Uterus (tissue), 4 donors: ENCODE data around the gene SMIM14. TPM values are rescaled to one million over a fixed set of nuclear protein-coding genes. Genes with fewer than 3 reads are reported as not detected.
A peak's percentile ranks its signal among the peaks of the same experiment; 100 is the strongest.

Experiments used
- DNase-seq, 2 donors: peaks; one replicate each; pipeline ENCODE4 v3.0.0-alpha.2; 2019 to 2020
- H3K27ac ChIP-seq, 2 donors: fragments of 200-600 bp; sonication (generic); 1 replicate in 1 of 2; 2 replicates in 1 of 2; pipeline ENCODE4 v1.5.1; 2016 to 2018
- H3K27me3 ChIP-seq, 2 donors: fragments of 200-600 bp; sonication (generic); one replicate each; pipeline ENCODE4 v1.5.1; 2018 to 2019; ENCODE audit warnings: control low read depth in 1 of 2
- H3K36me3 ChIP-seq, 2 donors: fragments of 200-600 bp; sonication (generic); one replicate each; pipeline ENCODE4 v1.5.1; 2019; ENCODE audit warnings: control low read depth in 1 of 2
- H3K4me1 ChIP-seq, 2 donors: fragments of 200-600 bp; sonication (generic); one replicate each; pipeline ENCODE4 v1.5.1; 2018 to 2019; ENCODE audit warnings: control low read depth in 1 of 2
- H3K4me3 ChIP-seq, 2 donors: fragments of 200-600 bp; sonication (generic); 1 replicate in 1 of 2; 2 replicates in 1 of 2; pipeline ENCODE4 v1.5.1; 2018 to 2019; ENCODE audit warnings: mild to moderate bottlenecking in 1 of 2
- H3K9me3 ChIP-seq, 2 donors: fragments of 200-600 bp; sonication (generic); one replicate each; pipeline ENCODE4 v1.5.1; 2019; ENCODE audit warnings: control low read depth in 1 of 2
- CTCF ChIP-seq, 4 experiments: fragments of 200-600 bp in 2 of 4; fragments of 450-650 bp in 2 of 4; sonication (generic) in 2 of 4; IDR thresholded peaks; one replicate each; pipeline ENCODE4 v1.5.1; 2016 to 2019; ENCODE audit warnings: antibody characterized with exemption in 4 of 4, mild to moderate bottlenecking in 2 of 4, moderate library complexity in 1 of 4
- POLR2A ChIP-seq, 2 donors: fragments of 450-650 bp; IDR thresholded peaks; one replicate each; pipeline ENCODE4 v1.6.1; 2016; ENCODE audit warnings: antibody characterized with exemption in 2 of 2, mild to moderate bottlenecking in 1 of 2, moderate library complexity in 1 of 2
- intact Hi-C: fragments of 100-400 bp; cut with DNase I; formaldehyde crosslinking; loops from one replicate; pipeline ENCODE4 v1.15.1; 2023; ENCODE audit warnings: low total_unique reads
- total RNA-seq, 4 donors: library from RNA; depleted of rRNA in 3 of 4; stranded (reverse); fragments of >200 nt in 3 of 4; gene quantifications; one replicate each; pipeline versions ENCODE4 v1.1.0 to v1.2.4, GENCODE V29; 2014 to 2023
- donor health status: DM: yes; HTN: yes; CAD: no.

Gene SMIM14
- total RNA-seq, 4 donors from 2014 or later: 21.3 to 53.2 (median 35.3) TPM

GRCh38 chr4:39627413-39627812 lies 11.3 kb downstream of the SMIM14 start:
- Histone ChIP-seq H3K4me1 (peaks cover 0 to 5% of the 10 kb centered on the region in 2 donors), H3K27ac (no peak overlapping the region), H3K9me3 (no peaks in the 10 kb centered on the region), H3K36me3 (no peaks in the 10 kb centered on the region), H3K4me3 (no peak overlapping the region), H3K27me3 (no peaks in the 10 kb centered on the region)
- intact Hi-C loops: no loop called here
- no peak for DNase-seq
- TF ChIP-seq CTCF (IDR thresholded peaks at IDR 0.05) (no peak), POLR2A (IDR thresholded peaks at IDR 0.05) (no peak)

GRCh38 chr4:39626913-39627312 lies 11.8 kb downstream of the SMIM14 start:
- intact Hi-C loops: no loop called here
- Histone ChIP-seq H3K36me3 (no peaks in the 10 kb centered on the region), H3K27ac (no peak overlapping the region), H3K4me3 (no peak overlapping the region), H3K9me3 (no peaks in the 10 kb centered on the region), H3K4me1 (peaks cover 0 to 5% of the 10 kb centered on the region in 2 donors), H3K27me3 (no peaks in the 10 kb centered on the region)
- TF ChIP-seq CTCF (IDR thresholded peaks at IDR 0.05): no peak
- no peak for TF ChIP-seq POLR2A (IDR thresholded peaks at IDR 0.05)
- no peak for DNase-seq

- TF ChIP-seq POLR2A (IDR thresholded peaks at IDR 0.05) (no peak), CTCF (IDR thresholded peaks at IDR 0.05) (no peak)
- Histone ChIP-seq H3K4me3 (no peak overlapping the region), H3K27me3 (no peaks in the 10 kb centered on the region), H3K4me1 (peaks cover 0 to 5% of the 10 kb centered on the region in 2 donors), H3K36me3 (no peaks in the 10 kb centered on the region), H3K9me3 (no peaks in the 10 kb centered on the region), H3K27ac (no peak overlapping the region)
- intact Hi-C loops: no loop called here
- no peak for DNase-seq
These were observed 12.4 kb downstream of the SMIM14 start for GRCh38 chr4:39626261-39626660.

- Histone ChIP-seq H3K27me3 (no peaks in the 10 kb centered on the region), H3K36me3 (no peaks in the 10 kb centered on the region), H3K9me3 (no peaks in the 10 kb centered on the region), H3K4me3 (no peak overlapping the region), H3K4me1 (peaks cover 4 to 10% of the 10 kb centered on the region in 2 donors), H3K27ac (peak overlapping the region; percentile 59 to 77)
- peak; percentile 34 to 35 for DNase-seq
- intact Hi-C loops: no loop called here
- TF ChIP-seq CTCF (IDR thresholded peaks at IDR 0.05) (no peak), POLR2A (IDR thresholded peaks at IDR 0.05) (no peak)
These were observed 17.1 kb downstream of the SMIM14 start for GRCh38 chr4:39621582-39621981.

GRCh38 chr4:39620551-39621313 lies 17.9 kb downstream of the SMIM14 start:
- Histone ChIP-seq H3K36me3 (no peaks in the 10 kb centered on the region), H3K27me3 (no peaks in the 10 kb centered on the region), H3K27ac (peak overlapping the region in 1 of 2 donors; percentile 77), H3K4me3 (no peak overlapping the region), H3K9me3 (no peaks in the 10 kb centered on the region), H3K4me1 (peaks cover 4 to 10% of the 10 kb centered on the region in 2 donors)
- TF ChIP-seq CTCF (IDR thresholded peaks at IDR 0.05) (no peak), POLR2A (IDR thresholded peaks at IDR 0.05) (no peak)
- DNase-seq: no peak
- intact Hi-C loops: no loop called here
